GM18861 (cell line): ENCODE data around the gene NISCH.

Experiments used
- ATAC-seq: cut with Tn5 transposase; IDR thresholded peaks from one replicate; pipeline ENCODE4 v1.9.1; 2021; ENCODE audit not compliant: unreplicated experiment

NISCH gene

GRCh38 chr3:52470920-52471319, 15.5 kb downstream of the NISCH start:
- ATAC-seq: no peak

DNA sequence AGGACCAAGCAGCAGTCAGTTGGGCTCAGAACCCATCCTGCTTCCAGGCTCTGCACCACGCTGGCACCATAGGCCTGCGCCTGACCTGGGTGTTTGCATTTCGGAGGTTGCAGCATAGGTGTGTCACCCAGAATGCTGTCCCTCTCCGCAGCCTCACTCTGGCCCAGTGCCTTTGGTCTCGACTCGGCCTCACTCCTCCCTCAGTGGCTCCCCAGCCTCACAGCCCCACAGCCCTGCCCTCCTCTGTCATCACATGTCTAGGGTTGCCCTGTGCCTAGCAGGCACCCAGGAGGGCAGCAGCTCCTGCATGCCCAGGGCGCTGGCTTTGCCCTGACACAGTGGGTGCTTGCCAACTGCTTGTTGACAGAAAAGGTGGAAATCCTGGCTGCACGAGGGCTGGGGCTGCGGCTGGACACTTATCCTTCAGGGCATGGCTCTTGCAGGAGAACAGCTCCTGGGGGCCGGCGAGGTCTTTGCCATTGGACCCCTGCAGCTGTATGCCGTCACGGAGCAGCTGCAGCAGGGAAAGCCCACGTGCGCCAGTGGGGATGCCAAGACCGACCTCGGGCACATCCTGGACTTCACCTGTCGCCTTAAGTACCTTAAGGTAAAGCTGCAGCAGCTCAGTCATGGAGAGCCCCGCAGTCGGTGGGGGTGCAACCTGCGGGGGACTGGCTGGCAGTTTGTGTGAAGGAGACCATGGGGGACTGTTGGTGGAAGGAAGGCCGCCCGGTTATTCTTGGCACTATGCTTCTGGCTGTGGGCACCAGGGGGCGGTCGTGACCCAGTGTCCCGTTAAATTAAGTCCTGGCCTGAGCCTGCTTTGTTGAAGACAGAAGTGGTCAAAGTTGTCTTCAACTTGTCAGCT, 16.2 kb downstream of the NISCH start:
- no peak for ATAC-seq

- ATAC-seq: no peak
Observed at GRCh38 chr3:52472239-52473000, 17.0 kb downstream of the NISCH start.

DNA sequence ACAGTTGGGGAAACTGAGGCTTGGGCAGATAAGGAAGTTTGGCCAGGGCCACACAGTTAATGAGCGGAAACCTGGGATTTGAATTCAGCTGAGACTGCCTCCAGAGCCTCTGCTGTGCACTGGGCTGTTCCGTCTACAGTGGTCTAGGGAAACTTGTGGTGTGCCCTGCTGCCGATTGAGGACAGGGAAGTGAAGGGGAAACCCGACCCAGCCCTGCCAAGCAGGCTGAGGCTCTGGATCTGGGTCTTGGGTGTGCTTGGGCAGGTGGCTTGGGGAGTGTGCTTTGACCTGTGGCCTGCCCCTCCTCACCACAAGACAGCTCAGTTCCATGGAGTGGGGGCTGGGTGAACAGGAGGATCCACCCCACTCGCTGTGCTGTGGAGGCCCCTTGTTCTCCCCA, 17.6 kb downstream of the NISCH start:
- ATAC-seq: no peak

- no peak for ATAC-seq
Observed at GRCh38 chr3:52477076-52477795, 21.8 kb downstream of the NISCH start.

GRCh38 chr3:52477796-52478095, 22.3 kb downstream of the NISCH start:
- ATAC-seq: no peak

GRCh38 chr3:52479037-52479876, 23.9 kb downstream of the NISCH start:
- no peak for ATAC-seq

GRCh38 chr3:52479877-52480575, 24.6 kb downstream of the NISCH start:
- no peak for ATAC-seq

DNA sequence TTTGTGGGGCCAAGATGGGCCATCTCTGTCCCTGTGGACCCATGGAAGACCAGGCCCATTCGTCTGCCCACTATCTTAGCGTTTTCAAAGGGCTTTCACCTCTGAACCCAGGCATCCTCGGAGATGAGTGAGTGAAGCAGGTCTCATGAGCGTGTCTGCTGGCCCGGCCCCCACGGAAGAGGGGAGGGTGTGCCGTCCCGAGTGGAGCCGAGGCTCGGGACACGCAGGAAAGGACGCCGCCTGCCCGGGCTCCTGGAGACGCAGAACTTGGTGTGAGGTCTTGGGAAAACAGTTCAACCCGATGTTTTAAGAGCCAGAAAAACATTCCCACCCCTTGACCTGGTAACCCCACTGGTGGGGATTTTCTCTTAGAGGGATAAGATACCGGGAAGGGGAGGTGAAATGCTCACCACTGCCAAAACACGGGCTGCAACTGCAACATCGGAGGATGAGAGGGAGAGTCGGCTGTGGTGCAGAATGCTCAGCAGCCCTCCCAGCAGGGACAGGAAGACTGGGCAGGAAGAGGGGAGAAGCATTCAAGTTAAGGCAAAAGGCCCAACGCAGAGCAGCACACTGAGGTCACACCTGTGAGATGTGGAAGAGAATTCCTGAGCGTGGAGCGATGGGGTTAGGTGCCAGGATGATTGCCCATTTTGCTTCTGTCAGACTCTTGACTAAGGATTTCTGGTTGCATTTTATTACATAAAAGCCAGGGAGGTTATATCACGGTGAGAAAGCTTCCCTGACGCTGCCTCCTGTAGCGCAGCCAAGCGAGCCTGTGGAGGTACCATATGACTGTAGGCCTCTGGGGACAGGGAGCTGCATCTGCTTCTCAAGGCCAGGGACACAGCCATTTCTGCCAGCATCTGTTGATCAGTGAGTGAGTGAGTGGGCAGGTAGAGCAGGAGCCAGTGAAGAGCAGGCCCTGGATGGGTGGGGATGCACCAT, 25.6 kb downstream of the NISCH start:
- ATAC-seq: no peak

DNA sequence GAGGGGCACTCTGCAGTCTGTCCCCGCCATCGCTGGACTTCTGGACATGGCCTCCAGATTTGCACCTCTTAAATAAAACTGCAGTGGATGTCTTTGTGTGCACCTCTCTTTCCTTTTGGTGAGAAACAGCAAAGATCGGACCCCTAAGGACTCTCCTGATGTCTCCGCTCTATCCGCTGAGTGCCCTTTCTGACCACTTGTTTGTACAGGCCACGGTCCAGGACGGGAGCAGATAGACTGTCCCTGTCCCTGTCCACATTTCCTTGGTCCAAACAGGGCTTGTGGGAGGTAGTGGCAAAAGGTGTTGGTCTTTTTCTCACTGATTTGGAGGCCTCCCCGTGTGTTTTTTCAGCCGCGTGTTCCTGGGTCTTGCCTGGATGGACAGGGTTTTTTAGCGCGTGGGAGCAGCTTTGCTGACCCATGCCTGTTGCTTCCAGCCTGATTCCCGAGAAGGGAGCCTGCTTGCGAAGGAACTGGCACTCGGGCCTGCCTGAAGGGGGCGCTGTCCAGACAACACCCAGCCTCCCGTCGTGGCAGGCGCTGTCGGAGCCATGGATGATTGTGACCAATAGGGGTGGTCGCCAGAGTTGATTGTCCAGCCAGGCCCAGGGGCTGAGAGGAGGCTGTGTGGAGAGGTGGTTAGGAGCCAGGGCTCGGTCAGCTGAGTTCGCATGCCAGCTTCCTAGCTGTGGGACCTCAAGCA, 26.6 kb downstream of the NISCH start:
- ATAC-seq: no peak

GRCh38 chr3:52483081-52483480, 27.7 kb downstream of the NISCH start:
- ATAC-seq: no peak

DNA sequence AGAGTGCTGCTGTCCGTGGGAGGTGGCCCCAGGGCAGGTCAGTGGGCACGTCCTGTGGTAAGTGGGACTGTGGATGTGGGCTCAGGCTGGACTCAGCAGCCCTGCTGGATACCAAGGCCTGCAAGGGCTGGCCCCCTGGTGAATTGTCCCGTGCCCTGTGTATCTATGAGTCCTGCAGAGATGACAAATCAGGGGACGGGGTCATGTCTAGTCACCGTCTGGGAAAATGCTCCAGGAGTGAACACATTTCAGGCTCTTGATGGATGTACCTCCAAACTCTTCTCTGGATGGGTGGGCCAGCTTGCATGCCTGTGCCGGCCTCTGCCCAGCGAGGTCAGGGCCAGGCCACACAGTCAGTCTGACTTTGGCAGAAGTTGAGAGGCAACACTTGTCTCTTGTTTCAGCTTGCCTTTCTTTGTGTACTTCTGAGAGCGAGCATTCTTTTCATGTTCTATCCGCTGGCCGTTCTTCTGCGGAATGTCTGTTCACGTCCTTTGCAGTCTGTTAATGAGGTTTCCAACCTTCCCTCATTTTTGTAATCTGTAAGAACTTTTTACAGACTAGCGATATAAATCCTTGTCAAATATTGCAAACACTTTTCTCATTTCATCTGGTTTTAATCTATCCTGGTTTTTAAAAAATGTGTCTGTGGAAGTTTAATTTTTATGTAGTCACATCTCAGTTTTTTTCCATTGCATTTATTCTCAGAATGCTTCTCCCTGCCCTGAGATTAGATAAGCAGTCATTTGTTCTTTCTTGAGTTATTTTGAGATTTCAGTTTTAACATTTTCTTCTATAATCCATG, 28.4 kb downstream of the NISCH start:
- no peak for ATAC-seq

- ATAC-seq: no peak
Observed at GRCh38 chr3:52484680-52485461, 29.5 kb downstream of the NISCH start.

- no peak for ATAC-seq
Observed at GRCh38 chr3:52487050-52487787, 31.8 kb downstream of the NISCH start.

GRCh38 chr3:52487788-52488691, 32.6 kb downstream of the NISCH start:
- no peak for ATAC-seq
